ENCODE measurements around the gene DHX38. TPM values are rescaled to one million over a fixed set of nuclear protein-coding genes. Genes with fewer than 3 reads are reported as not detected.

Gene DHX38
- total and polyA plus RNA-seq, 2 donors (not counting 3 experiments of a cell fraction or from before 2014, with no cell fraction given), result 47.3 to 78.6 TPM

- Histone ChIP-seq H3K9me3 (replicated peaks; ENCODE audit: control insufficient read depth, insufficient read depth, low read length) (no peaks in the 10 kb centered on the region), H4K20me1 (replicated peaks; ENCODE audit: control insufficient read depth, extremely low read depth, insufficient read depth, low read length) (no peaks in the 10 kb centered on the region), H3K4me1 (ENCODE audit: control insufficient read depth, extremely low read depth, insufficient read depth, low read length) (no peaks in the 10 kb centered on the region), H3K9me1 (replicated peaks; ENCODE audit: control insufficient read depth, extremely low read depth, insufficient read depth, low read length) (no peaks in the 10 kb centered on the region), H3K9ac (replicated peaks; ENCODE audit: extremely low read depth, insufficient read depth, low read length) (no peak overlapping the region), H2AFZ (ENCODE audit: low read depth, low read length) (no peak overlapping the region), H3K79me2 (ENCODE audit: control insufficient read depth, insufficient read depth, low read length) (no peaks in the 10 kb centered on the region), H3K27ac (ENCODE audit: insufficient read depth, low read depth, low read length) (no peak overlapping the region), H3K27me3 (ENCODE audit: control insufficient read depth in 2 of 2, insufficient read depth in 2 of 2, low read length in 2 of 2) (no peaks in the 10 kb centered on the region), H3K4me2 (ENCODE audit: insufficient read depth, low read length) (no peak overlapping the region), H3K36me3 (ENCODE audit: control insufficient read depth in 2 of 2, extremely low read depth in 1 of 2, insufficient read depth in 2 of 2, low read length in 2 of 2) (peaks cover 30 to 77% of the 10 kb centered on the region in 2 experiments), H3K4me3 (replicated peaks in 1 of 3; ENCODE audit: insufficient read depth in 1 of 3, low read depth in 1 of 3, low read length in 3 of 3) (no peak overlapping the region)
- no TSS peak for BruUV-seq (replicated peaks)
- POLR2A ChIA-PET, result no interaction called here
- CTCF ChIA-PET, result no interaction called here
- DNase-seq (ENCODE audit: low read depth, low spot score), result no peak
- intact Hi-C loops (cut with micrococcal nuclease) (no loop called here), dilution Hi-C loops (cut with MboI; ENCODE audit: extremely low pct_ligation_motif_present, low sequenced_read_pairs) (no loop called here)
- TF ChIP-seq JUN (IDR thresholded peaks at IDR 0.05; ENCODE audit: borderline replicate concordance, insufficient read depth, insufficient read length, low read depth), result no peak
- no peak for TF ChIP-seq FOS (IDR thresholded peaks at IDR 0.05; ENCODE audit: borderline replicate concordance, insufficient read depth, low read length)
- TF ChIP-seq, protein P1, sequence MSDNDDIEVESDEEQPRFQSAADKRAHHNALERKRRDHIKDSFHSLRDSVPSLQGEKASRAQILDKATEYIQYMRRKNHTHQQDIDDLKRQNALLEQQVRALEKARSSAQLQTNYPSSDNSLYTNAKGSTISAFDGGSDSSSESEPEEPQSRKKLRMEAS (IDR thresholded peaks at IDR 0.05; ENCODE audit: insufficient read depth, insufficient read length), result no peak
- no peak for TF ChIP-seq GATA2 (IDR thresholded peaks at IDR 0.05; ENCODE audit: insufficient read depth, insufficient read length, low read depth, low read length)
- no peak for TF ChIP-seq MYC (IDR thresholded peaks at IDR 0.05; ENCODE audit: low read depth, low read length)
- TF ChIP-seq CTCF (IDR thresholded peaks at IDR 0.05; ENCODE audit: extremely low read depth in 1 of 2, insufficient read depth in 1 of 2, low read depth in 1 of 2, low read length in 2 of 2), result no peak
- TF ChIP-seq EZH2 (IDR thresholded peaks at IDR 0.05; ENCODE audit: borderline replicate concordance, low read depth, low read length, severe bottlenecking), result no peak
- TF ChIP-seq POLR2A (IDR thresholded peaks at IDR 0.05; ENCODE audit: low read depth, low read length), result no peak
- no peak for TF ChIP-seq POLR2AphosphoS5 (IDR thresholded peaks at IDR 0.05; ENCODE audit: insufficient read depth, low read depth, low read length)
- no peak for FAIRE-seq
Observed at GRCh38 chr16:72108353-72109102, 14.9 kb downstream of the DHX38 start.
